ENCODE measurements around the gene SNX27.

- TF ChIP-seq EZH2 (IDR thresholded peaks at IDR 0.05; ENCODE audit: borderline replicate concordance, low read length) (no peak), CTCF (conservative IDR thresholded peaks at IDR 0.05 in 1 of 2, IDR thresholded peaks at IDR 0.05 in 1 of 2; ENCODE audit: extremely low read depth in 1 of 2, insufficient read depth in 1 of 2, low read depth in 1 of 2, low read length in 2 of 2) (no peak)
These were observed 511 bp upstream of the SNX27 start for GRCh38 chr1:151611288-151611790.
